Measurements from ENCODE around the gene TRIM29. TPM values are rescaled to one million over a fixed set of nuclear protein-coding genes. Genes with fewer than 3 reads are reported as not detected.
"Not testable (repeated sequence)": the region's sequence is repeated elsewhere in the genome, so short reads cannot be mapped to it uniquely, and the experiment has no call there.

TRIM29 gene
- total RNA-seq, 2 donors from 2014 or later, result not detected

- not testable (repeated sequence) for H3K4me1 Mint-ChIP-seq, ATAC-seq
- H3K27me3 Mint-ChIP-seq, result peaks cover 46% of the 10 kb centered on the region
Observed at GRCh38 chr11:120180063-120180462, 42.1 kb upstream of the TRIM29 start.

GRCh38 chr11:120179057-120179672 lies 41.3 kb upstream of the TRIM29 start:
- Mint-ChIP-seq H3K4me3 (no peak overlapping the region), H3K27ac (no peak overlapping the region), H3K27me3 (peaks cover 55% of the 10 kb centered on the region), H3K4me1 (no peaks in the 10 kb centered on the region), H3K36me3 (ENCODE audit: low read depth) (no peaks in the 10 kb centered on the region)
- DNase-seq (no peak), ATAC-seq (no peak)
- no peaks in the 10 kb centered on the region for H3K9me3 ChIP-seq (ENCODE audit: control insufficient read depth, low read length, poor library complexity, severe bottlenecking)

More at GRCh38 chr11:120180063-120180462, 42.1 kb upstream of the TRIM29 start:
- not testable (repeated sequence) for H3K4me3 Mint-ChIP-seq; H3K27ac Mint-ChIP-seq; H3K36me3 Mint-ChIP-seq (ENCODE audit: low read depth); DNase-seq; H3K9me3 ChIP-seq (ENCODE audit: control insufficient read depth, low read length, poor library complexity, severe bottlenecking)

GRCh38 chr11:120178561-120179056 lies 40.7 kb upstream of the TRIM29 start:
- H3K9me3 ChIP-seq (ENCODE audit: control insufficient read depth, low read length, poor library complexity, severe bottlenecking), result no peaks in the 10 kb centered on the region
- ATAC-seq (no peak), DNase-seq (no peak)
- Mint-ChIP-seq H3K4me3 (no peak overlapping the region), H3K4me1 (no peaks in the 10 kb centered on the region), H3K27ac (no peak overlapping the region), H3K36me3 (ENCODE audit: low read depth) (no peaks in the 10 kb centered on the region), H3K27me3 (peaks cover 55% of the 10 kb centered on the region)

GRCh38 chr11:120174866-120175265 lies 37.0 kb upstream of the TRIM29 start:
- H3K27me3 Mint-ChIP-seq, result peaks cover 70% of the 10 kb centered on the region
- peaks cover 7% of the 10 kb centered on the region for H3K4me1 Mint-ChIP-seq
- DNase-seq (no peak), ATAC-seq (no peak)
- H3K36me3 Mint-ChIP-seq (ENCODE audit: low read depth), result no peaks in the 10 kb centered on the region
- no peaks in the 10 kb centered on the region for H3K9me3 ChIP-seq (ENCODE audit: control insufficient read depth, low read length, poor library complexity, severe bottlenecking)
- H3K4me3 Mint-ChIP-seq, result no peak overlapping the region
- H3K27ac Mint-ChIP-seq, result no peak overlapping the region

GRCh38 chr11:120173807-120174206 lies 35.9 kb upstream of the TRIM29 start:
- no peaks in the 10 kb centered on the region for H3K9me3 ChIP-seq (ENCODE audit: control insufficient read depth, low read length, poor library complexity, severe bottlenecking)
- Mint-ChIP-seq H3K27me3 (peaks cover 66% of the 10 kb centered on the region), H3K4me1 (peaks cover 8% of the 10 kb centered on the region), H3K36me3 (ENCODE audit: low read depth) (no peaks in the 10 kb centered on the region), H3K27ac (no peak overlapping the region), H3K4me3 (no peak overlapping the region)
- ATAC-seq, result no peak
- DNase-seq, result no peak

- Mint-ChIP-seq H3K36me3 (ENCODE audit: low read depth) (no peaks in the 10 kb centered on the region), H3K4me1 (peaks cover 12% of the 10 kb centered on the region), H3K4me3 (no peak overlapping the region), H3K27ac (no peak overlapping the region), H3K27me3 (peaks cover 72% of the 10 kb centered on the region)
- no peaks in the 10 kb centered on the region for H3K9me3 ChIP-seq (ENCODE audit: control insufficient read depth, low read length, poor library complexity, severe bottlenecking)
- DNase-seq, result no peak
- ATAC-seq, result no peak
Observed at GRCh38 chr11:120173019-120173705, 35.2 kb upstream of the TRIM29 start.

- Mint-ChIP-seq H3K36me3 (ENCODE audit: low read depth) (no peaks in the 10 kb centered on the region), H3K27ac (no peak overlapping the region), H3K27me3 (peaks cover 81% of the 10 kb centered on the region), H3K4me3 (no peak overlapping the region), H3K4me1 (peaks cover 12% of the 10 kb centered on the region)
- DNase-seq (no peak), ATAC-seq (peak; percentile 61)
- no peaks in the 10 kb centered on the region for H3K9me3 ChIP-seq (ENCODE audit: control insufficient read depth, low read length, poor library complexity, severe bottlenecking)
Observed at GRCh38 chr11:120172054-120172911, 34.4 kb upstream of the TRIM29 start.

- peak overlapping the region; percentile 19 for H3K4me3 Mint-ChIP-seq
- H3K27ac Mint-ChIP-seq, result no peak overlapping the region
- H3K9me3 ChIP-seq (ENCODE audit: control insufficient read depth, low read length, poor library complexity, severe bottlenecking), result no peaks in the 10 kb centered on the region
- H3K4me1 Mint-ChIP-seq, result peaks cover 12% of the 10 kb centered on the region
- no peak for ATAC-seq
- no peaks in the 10 kb centered on the region for H3K36me3 Mint-ChIP-seq (ENCODE audit: low read depth)
- peaks cover 80% of the 10 kb centered on the region for H3K27me3 Mint-ChIP-seq
- no peak for DNase-seq
Observed at GRCh38 chr11:120170741-120171261, 32.9 kb upstream of the TRIM29 start.

GRCh38 chr11:120169981-120170698 lies 32.2 kb upstream of the TRIM29 start:
- DNase-seq (no peak), ATAC-seq (no peak)
- peaks cover 3% of the 10 kb centered on the region for H3K9me3 ChIP-seq (ENCODE audit: control insufficient read depth, low read length, poor library complexity, severe bottlenecking)
- H3K4me1 Mint-ChIP-seq, result peaks cover 12% of the 10 kb centered on the region
- H3K36me3 Mint-ChIP-seq (ENCODE audit: low read depth), result no peaks in the 10 kb centered on the region
- peak overlapping the region; percentile 63 for H3K4me3 Mint-ChIP-seq
- peaks cover 73% of the 10 kb centered on the region for H3K27me3 Mint-ChIP-seq
- no peak overlapping the region for H3K27ac Mint-ChIP-seq

- DNase-seq (peak; percentile 25 to 56 (median 32)), ATAC-seq (peak; percentile 87)
- Mint-ChIP-seq H3K27ac (no peak overlapping the region), H3K4me1 (peaks cover 12% of the 10 kb centered on the region), H3K4me3 (peak overlapping the region; percentile 84), H3K36me3 (ENCODE audit: low read depth) (no peaks in the 10 kb centered on the region), H3K27me3 (peaks cover 68% of the 10 kb centered on the region)
- peaks cover 3% of the 10 kb centered on the region for H3K9me3 ChIP-seq (ENCODE audit: control insufficient read depth, low read length, poor library complexity, severe bottlenecking)
Observed at GRCh38 chr11:120168960-120169681, 31.2 kb upstream of the TRIM29 start.

GRCh38 chr11:120168108-120168959 lies 30.4 kb upstream of the TRIM29 start:
- peaks cover 3% of the 10 kb centered on the region for H3K9me3 ChIP-seq (ENCODE audit: control insufficient read depth, low read length, poor library complexity, severe bottlenecking)
- peaks cover 12% of the 10 kb centered on the region for H3K4me1 Mint-ChIP-seq
- ATAC-seq (no peak), DNase-seq (no peak)
- H3K27me3 Mint-ChIP-seq, result peaks cover 63% of the 10 kb centered on the region
- peak overlapping the region; percentile 84 for H3K4me3 Mint-ChIP-seq
- H3K36me3 Mint-ChIP-seq (ENCODE audit: low read depth), result no peaks in the 10 kb centered on the region
- no peak overlapping the region for H3K27ac Mint-ChIP-seq

All from T-helper 17 cell (primary cell).